ENCODE measurements around the gene ARIH2. TPM values are rescaled to one million over a fixed set of nuclear protein-coding genes. Genes with fewer than 3 reads are reported as not detected.

Gene ARIH2
- total and polyA plus RNA-seq, 2 experiments from 2014 or later = 76.4 to 118 TPM

DNA sequence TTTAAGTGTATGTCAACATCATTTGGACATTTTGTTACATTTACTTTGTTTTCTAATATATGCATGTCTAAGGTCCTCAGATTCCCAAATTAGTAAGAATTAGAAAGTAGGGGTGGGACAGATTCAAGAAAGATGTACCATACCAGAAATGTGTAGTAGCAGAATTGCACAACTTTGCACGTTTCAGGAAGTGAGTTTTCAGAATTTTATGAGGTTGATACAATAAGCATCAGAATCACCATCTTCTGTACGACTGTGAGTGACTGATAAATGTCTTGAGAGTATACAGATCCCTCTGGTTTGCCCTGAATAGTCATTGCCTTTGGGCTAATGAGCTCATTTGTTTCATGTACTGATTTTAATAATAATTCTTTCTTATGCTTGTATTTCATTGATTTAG lies 9.3 kb downstream of the ARIH2 start:
- TF ChIP-seq NANOG (IDR thresholded peaks at IDR 0.05; ENCODE audit: borderline replicate concordance) (no peak), POLR2AphosphoS5 (IDR thresholded peaks at IDR 0.05; ENCODE audit: low read depth) (no peak), STAT1 (IDR thresholded peaks at IDR 0.05; ENCODE audit: unreplicated experiment) (no peak), ZNF114 (CRISPR knock-in tag; IDR thresholded peaks at IDR 0.05) (no peak), CREB1 (CRISPR knock-in tag; IDR thresholded peaks at IDR 0.05; ENCODE audit: low read depth) (no peak), EZH2 (IDR thresholded peaks at IDR 0.05; ENCODE audit: low read depth, unreplicated experiment) (no peak), REST (IDR thresholded peaks at IDR 0.05; ENCODE audit: unreplicated experiment) (no peak), ZNF331 (CRISPR knock-in tag; IDR thresholded peaks at IDR 0.05; ENCODE audit: low read depth) (no peak)
- TF ChIP-seq, protein P1, sequence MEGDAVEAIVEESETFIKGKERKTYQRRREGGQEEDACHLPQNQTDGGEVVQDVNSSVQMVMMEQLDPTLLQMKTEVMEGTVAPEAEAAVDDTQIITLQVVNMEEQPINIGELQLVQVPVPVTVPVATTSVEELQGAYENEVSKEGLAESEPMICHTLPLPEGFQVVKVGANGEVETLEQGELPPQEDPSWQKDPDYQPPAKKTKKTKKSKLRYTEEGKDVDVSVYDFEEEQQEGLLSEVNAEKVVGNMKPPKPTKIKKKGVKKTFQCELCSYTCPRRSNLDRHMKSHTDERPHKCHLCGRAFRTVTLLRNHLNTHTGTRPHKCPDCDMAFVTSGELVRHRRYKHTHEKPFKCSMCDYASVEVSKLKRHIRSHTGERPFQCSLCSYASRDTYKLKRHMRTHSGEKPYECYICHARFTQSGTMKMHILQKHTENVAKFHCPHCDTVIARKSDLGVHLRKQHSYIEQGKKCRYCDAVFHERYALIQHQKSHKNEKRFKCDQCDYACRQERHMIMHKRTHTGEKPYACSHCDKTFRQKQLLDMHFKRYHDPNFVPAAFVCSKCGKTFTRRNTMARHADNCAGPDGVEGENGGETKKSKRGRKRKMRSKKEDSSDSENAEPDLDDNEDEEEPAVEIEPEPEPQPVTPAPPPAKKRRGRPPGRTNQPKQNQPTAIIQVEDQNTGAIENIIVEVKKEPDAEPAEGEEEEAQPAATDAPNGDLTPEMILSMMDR (conservative IDR thresholded peaks at IDR 0.05; ENCODE audit: low read depth in 2 of 2) = no peak
- TF ChIP-seq, protein P2, sequence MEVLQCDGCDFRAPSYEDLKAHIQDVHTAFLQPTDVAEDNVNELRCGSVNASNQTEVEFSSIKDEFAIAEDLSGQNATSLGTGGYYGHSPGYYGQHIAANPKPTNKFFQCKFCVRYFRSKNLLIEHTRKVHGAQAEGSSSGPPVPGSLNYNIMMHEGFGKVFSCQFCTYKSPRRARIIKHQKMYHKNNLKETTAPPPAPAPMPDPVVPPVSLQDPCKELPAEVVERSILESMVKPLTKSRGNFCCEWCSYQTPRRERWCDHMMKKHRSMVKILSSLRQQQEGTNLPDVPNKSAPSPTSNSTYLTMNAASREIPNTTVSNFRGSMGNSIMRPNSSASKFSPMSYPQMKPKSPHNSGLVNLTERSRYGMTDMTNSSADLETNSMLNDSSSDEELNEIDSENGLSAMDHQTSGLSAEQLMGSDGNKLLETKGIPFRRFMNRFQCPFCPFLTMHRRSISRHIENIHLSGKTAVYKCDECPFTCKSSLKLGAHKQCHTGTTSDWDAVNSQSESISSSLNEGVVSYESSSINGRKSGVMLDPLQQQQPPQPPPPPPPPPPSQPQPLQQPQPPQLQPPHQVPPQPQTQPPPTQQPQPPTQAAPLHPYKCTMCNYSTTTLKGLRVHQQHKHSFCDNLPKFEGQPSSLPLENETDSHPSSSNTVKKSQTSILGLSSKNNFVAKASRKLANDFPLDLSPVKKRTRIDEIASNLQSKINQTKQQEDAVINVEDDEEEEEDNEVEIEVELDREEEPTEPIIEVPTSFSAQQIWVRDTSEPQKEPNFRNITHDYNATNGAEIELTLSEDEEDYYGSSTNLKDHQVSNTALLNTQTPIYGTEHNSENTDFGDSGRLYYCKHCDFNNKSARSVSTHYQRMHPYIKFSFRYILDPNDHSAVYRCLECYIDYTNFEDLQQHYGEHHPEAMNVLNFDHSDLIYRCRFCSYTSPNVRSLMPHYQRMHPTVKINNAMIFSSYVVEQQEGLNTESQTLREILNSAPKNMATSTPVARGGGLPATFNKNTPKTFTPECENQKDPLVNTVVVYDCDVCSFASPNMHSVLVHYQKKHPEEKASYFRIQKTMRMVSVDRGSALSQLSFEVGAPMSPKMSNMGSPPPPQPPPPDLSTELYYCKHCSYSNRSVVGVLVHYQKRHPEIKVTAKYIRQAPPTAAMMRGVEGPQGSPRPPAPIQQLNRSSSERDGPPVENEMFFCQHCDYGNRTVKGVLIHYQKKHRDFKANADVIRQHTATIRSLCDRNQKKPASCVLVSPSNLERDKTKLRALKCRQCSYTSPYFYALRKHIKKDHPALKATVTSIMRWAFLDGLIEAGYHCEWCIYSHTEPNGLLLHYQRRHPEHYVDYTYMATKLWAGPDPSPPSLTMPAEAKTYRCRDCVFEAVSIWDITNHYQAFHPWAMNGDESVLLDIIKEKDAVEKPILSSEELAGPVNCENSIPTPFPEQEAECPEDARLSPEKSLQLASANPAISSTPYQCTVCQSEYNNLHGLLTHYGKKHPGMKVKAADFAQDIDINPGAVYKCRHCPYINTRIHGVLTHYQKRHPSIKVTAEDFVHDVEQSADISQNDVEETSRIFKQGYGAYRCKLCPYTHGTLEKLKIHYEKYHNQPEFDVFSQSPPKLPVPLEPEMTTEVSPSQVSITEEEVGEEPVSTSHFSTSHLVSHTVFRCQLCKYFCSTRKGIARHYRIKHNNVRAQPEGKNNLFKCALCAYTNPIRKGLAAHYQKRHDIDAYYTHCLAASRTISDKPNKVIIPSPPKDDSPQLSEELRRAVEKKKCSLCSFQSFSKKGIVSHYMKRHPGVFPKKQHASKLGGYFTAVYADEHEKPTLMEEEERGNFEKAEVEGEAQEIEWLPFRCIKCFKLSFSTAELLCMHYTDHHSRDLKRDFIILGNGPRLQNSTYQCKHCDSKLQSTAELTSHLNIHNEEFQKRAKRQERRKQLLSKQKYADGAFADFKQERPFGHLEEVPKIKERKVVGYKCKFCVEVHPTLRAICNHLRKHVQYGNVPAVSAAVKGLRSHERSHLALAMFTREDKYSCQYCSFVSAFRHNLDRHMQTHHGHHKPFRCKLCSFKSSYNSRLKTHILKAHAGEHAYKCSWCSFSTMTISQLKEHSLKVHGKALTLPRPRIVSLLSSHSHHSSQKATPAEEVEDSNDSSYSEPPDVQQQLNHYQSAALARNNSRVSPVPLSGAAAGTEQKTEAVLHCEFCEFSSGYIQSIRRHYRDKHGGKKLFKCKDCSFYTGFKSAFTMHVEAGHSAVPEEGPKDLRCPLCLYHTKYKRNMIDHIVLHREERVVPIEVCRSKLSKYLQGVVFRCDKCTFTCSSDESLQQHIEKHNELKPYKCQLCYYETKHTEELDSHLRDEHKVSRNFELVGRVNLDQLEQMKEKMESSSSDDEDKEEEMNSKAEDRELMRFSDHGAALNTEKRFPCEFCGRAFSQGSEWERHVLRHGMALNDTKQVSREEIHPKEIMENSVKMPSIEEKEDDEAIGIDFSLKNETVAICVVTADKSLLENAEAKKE (CRISPR knock-in tag; IDR thresholded peaks at IDR 0.05) = no peak
- H3K4me1 Mint-ChIP-seq = no peaks in the 10 kb centered on the region; the same call in 2 of the 3 replicates
- no peak overlapping the region for H3K4me3 Mint-ChIP-seq
- peaks cover 53% of the 10 kb centered on the region for H4K20me1 ChIP-seq (replicated peaks; ENCODE audit: insufficient read depth)
- H3K36me3 Mint-ChIP-seq (ENCODE audit: low read depth) = peaks cover 83% of the 10 kb centered on the region
- H3K4me1 ChIP-seq (ENCODE audit: insufficient read depth) = no peaks in the 10 kb centered on the region
- no peak overlapping the region for H2AFZ ChIP-seq
- no peaks in the 10 kb centered on the region for H3K9me2 ChIP-seq (ENCODE audit: insufficient read depth)
- H3K27ac ChIP-seq (ENCODE audit: low read depth) = no peak overlapping the region
- peaks cover 100% of the 10 kb centered on the region for H3K79me2 ChIP-seq (replicated peaks; ENCODE audit: insufficient read depth)
- no peak overlapping the region for H3K4me2 ChIP-seq
- H3K27me3 ChIP-seq (ENCODE audit: insufficient read depth) = no peaks in the 10 kb centered on the region
- peaks cover 2% of the 10 kb centered on the region for H3K27me3 Mint-ChIP-seq (ENCODE audit: insufficient read depth, low read depth, poor library complexity)
- ATAC-seq = no peak
- no peak for DNase-seq (ENCODE audit: low spot score)
- H3K4me3 ChIP-seq = no peak overlapping the region
- H3K27ac Mint-ChIP-seq = no peak overlapping the region
- peaks cover 4% of the 10 kb centered on the region; the same call in 1 of the 2 replicates for H3F3A ChIP-seq (replicated peaks; ENCODE audit: low read depth)
- H3K36me3 ChIP-seq (ENCODE audit: insufficient read depth) = peaks cover 50% of the 10 kb centered on the region
- H3K9me3 Mint-ChIP-seq = no peaks in the 10 kb centered on the region
